Smooth muscle cell of the brain vasculature (primary cell): ENCODE measurements around the gene DENND6A.
"Not testable (repeated sequence)": the region's sequence is repeated elsewhere in the genome, so short reads cannot be mapped to it uniquely, and the experiment has no call there.

Experiments used
- DNase-seq: peaks from one replicate; pipeline ENCODE4 v3.0.0-alpha.2; 2012; ENCODE audit warnings: low read depth, low spot score

DENND6A gene

DNA sequence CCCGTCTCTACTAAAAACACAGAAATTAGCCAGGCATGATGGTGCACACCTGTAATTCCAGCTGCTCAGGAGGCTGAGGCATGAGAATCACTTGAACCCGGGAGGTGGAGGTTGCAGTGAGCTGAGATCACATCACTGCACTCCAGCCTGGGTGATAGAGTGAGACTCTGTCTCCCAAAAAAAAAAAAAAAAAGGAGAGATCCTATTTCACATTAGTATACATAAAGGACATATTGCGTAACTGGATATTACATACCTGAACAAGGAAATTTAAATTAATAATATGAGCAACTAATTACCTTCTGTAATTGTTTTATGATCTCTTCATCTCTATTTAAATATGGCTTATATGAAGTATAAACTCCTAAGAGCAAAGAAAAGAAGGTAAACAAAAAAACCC, 58.6 kb downstream of the DENND6A start:
- not testable (repeated sequence) for DNase-seq

DNA sequence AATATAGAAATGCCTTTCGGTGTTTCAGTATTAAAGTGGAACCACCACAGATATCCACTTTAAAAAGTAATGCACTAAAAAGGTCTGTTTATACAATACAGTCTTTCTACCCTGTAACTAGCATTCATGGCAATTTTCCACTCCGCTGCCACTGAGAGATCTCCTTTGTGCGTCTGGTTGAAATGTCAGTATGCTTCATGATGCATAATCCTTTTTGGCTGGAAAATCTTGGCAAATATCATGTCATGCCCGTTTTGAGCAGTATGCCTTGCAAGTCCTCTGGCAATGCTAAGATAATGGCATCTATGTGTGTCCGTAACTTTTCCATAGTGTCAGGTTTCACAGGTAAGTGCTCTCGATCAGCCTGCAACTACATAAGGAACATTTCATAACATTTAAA, 64.9 kb downstream of the DENND6A start:
- no peak for DNase-seq

DNA sequence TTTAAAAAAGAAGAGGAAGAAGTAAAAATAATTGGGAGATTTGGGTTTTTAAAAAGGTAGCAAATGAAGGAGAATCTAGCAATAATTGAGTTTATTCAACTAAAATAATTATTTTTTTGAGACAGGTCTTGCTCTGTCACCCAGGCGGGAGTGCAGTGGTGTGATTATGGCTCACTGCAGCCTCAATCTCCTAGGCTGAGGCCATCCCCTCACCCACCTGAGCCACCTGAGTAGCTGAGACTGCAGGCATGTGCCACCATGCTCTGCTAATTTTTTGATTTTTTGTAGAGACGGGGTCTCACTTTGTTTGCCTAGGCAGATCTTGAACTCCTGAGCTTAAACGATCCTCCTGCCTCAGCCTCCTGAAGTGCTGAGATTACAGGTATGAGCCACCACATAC, 68.1 kb downstream of the DENND6A start:
- no peak for DNase-seq

DNA sequence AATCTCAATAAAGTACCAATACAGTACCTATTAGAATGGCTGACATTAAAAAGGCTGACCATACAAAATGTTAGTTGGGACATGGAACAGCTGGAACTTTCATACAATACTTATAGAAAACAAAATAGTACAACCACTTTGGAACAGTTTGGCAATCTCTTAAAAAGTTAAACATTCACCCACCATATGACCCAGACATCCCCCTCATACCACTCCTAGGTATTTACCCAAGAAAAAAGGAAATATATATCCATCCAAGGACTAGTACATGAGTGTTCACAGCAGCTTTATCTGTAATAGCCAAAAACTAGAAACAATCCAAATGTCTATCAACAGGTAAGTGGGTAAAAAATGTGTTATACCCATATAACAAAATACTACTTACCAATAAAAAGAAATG, 70.5 kb downstream of the DENND6A start:
- no peak for DNase-seq

DNA sequence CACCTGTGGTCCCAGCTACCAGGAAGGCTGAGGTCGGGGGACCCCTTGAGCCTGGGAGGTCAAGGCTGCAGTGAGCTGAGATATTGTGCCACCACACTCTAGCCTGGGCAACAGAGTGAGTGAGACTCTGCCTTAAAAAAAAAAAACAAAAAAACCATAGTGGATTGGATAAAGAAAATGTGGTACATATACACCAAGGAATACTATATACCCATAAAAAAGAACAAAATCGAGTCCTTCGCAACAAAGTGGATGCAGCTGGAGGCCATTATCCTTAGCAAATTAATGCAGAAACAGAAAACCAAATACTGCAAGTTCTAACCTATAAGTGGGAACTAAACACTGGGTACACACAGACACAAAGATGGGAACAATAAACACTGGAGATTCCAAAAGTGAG, 75.1 kb downstream of the DENND6A start:
- no peak for DNase-seq

DNA sequence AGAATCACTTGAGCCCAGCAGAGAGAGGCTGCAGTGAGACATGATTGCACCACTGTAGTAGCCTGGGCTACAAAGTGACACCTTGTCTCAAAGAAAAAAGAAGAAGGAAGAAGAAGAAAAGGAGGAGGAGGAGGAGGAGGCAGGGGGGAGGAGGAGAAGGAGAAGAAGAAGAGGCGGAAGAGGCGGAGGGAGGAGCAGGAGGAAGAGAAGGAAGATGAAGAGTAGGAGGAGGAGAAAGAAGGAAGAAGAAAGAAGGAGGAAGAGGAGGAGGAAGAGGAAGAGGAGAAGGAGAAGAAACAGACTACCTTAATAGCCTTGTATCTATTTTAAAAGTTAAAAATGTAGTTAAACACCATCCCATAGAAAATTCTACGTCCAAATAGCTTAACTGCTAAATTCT, 76.6 kb downstream of the DENND6A start:
- DNase-seq = no peak

DNA sequence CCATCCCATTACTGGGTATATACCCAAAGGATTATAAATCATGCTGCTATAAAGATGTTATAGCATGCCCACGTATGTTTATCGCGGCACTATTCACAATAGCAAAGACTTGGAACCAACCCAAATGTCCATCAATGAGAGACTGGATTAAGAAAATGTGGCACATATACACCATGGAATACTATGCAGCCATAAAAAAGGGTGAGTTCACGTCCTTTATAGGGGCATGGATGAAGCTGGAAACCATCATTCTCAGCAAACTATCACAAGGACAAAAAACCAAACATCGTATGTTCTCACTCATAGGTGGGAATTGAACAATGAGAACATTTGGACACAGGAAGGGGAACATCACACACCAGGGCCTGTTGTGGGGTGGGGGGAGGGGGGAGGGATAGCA, 81.0 kb downstream of the DENND6A start:
- not testable (repeated sequence) for DNase-seq

DNA sequence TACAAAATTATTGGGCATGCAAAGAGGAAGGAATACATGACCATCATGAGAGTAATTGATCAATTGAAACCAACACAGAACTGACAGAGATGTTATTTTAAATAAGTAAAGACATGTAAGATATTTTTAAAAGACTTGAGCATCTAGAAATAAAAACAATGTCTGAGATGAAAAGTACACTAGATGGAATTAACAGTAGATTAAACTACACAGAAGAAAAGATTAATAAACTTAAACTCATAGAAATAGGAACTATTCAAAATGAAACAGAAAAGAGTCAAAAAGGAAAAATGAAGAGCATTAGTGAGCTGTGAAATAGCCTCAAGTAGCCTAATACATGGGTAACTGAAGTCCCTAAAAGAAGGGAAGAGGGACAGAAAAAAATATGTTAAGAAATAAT, 87.2 kb downstream of the DENND6A start:
- no peak for DNase-seq

DNA sequence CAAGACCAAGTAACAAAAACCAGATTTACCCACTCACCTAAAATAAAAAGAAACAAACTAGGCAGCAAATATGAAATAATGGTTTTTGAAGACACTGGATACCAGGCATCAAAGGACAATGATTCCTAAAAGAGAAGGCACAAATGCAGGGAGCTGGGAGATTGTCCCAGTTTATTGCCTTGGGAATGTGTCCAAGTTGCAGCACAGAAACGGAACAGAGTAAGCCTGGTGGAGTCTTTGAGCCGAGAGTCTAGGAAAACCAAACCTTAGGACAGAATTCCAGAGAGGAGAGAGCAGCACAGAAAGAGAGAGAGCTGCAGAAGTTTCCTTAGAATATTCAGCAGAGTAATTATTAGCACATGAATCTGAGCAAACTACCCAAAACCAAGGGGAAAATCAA, 87.9 kb downstream of the DENND6A start:
- DNase-seq = no peak

DNA sequence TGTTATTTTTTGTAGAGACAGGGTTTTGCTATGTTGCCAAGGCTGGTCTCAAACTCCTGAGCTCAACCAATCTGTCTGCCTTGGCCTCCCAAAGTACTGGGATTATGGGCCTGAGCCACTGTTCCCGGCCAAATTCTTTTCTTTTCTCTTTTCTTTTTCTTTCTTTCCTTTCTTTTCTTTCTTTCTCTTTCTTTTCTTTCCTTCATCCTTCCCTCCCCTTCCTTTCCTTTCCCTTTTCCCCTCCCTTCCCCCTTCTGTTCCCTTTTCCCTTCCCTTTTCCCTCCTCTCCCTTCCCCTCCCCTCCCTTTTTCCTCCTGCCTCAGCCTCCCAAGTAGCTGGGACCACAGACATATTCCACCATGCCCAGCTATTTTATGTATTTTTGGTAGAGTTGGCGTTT, 92.7 kb downstream of the DENND6A start:
- DNase-seq = no peak

DNA sequence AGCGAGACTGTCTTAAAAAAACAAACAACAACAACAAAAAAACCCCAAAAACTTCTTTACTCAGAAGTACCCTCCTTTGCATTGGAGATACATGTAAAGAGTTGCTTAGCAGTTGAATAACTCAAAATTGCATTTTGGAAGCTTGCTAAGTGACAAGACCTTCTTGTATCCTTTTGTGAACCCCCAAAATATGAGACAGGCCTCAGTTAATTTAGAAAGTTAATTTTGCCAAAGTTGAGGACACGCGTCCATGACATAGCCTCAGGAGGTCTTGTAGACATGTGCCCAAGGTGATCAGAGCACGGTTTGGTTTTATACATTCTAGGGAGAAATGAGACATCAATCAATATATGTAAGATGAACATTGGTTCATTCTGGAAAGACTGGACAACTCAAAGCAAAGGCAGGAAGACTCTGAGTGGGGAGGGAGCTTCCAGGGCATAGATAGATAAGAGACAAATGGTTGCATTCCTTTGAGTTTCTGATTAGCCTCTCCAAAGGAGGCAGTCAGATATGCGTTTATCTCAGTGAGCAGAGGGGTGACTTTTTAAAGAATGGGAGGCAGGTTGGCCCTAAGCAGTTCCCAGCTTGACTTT, 94.0 kb downstream of the DENND6A start:
- DNase-seq = no peak

DNA sequence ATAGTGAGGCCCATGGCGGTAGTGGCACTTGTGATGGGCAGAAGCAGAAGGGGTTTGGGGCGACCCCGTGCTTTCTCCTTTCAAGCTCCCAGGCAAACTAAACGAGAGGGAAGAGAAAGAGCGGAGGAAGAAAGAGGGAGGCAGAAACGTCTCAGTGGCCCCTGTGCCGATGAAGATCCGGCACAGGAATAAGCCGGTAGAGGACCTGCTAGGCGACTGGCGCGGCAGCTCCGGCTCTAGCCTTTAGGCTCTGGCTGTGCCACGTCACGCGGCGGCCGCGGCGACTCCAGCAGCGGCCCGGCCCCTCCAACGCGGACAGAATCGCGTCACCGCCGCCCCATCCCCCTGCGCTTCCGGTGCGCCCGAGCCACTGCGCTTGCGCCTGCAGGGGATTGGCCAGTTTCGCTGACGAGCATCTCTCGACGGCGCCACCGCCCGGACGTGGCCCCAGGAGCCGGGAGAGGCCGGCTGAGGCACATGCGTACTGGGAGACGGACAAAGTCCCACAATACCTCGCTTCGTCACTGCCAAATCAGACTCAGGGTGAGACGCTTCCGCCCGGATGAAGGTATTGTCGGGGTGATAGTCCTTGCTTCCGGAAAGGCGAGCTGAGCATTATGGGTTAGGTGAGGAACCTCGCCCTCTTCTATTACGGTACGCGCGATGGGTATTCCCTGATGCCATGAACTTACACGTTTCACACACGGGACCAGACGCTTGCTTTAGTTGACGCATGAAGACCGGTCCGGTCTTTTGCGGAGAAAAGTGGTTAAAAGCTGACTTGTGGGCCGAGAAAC, 95.6 kb downstream of the DENND6A start, which contains the start of gene ARF4:
Gene ARF4 (minus strand): TSS at position 218 of the 797 bp plus-strand sequence. CDS start 204 bp downstream, at position 14.
- peak; percentile 99 for DNase-seq

DNA sequence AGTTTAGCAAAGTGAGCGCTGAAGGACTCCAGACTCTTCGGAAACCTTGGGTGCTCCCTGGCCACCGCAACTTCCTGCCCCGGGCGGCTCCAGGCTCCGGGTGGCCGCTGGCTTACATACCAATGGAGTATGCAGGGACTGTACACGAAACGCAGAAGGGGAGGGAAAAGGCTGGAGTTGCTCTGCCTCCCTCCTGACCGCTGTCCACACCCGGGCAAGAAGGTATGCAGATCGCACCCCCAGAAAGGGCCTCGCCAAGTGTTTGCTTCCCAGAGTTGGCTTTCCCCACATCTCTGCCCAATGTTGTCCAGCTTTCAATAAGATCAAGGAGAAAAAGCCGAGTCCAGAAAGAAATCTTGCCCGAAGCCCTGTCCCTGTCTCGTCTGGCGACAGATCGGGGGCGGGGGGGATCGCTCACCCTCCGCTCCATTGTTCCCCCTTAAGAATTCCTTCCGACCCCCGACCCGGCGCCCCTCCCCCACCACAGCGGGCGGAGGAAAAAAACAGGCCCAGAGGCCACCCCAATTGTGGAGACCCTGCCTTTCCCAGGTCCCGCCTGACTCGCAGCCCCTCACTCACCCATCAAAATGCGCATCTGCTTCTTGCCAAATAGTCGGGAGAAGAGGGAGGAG, 96.3 kb downstream of the DENND6A start:
- DNase-seq = peak; percentile 57

DNA sequence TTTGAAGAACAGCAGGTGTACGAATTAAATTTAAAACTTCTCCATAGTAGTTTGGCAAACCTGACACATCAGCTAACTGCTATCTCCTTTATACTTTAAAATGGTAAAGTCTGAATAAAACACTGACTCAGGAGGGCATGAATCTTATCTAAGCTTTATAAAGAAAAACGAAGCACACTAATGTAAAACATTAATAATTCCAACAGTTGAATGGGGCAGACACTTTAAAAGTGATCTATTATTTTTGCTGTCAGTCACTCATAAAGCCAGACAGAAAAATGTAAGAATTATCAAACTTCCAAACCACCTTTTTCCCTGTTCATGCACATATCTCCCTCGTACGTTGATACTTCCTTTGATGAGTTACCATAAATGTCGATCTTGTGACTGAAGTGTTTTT, 98.3 kb downstream of the DENND6A start:
- no peak for DNase-seq

DNA sequence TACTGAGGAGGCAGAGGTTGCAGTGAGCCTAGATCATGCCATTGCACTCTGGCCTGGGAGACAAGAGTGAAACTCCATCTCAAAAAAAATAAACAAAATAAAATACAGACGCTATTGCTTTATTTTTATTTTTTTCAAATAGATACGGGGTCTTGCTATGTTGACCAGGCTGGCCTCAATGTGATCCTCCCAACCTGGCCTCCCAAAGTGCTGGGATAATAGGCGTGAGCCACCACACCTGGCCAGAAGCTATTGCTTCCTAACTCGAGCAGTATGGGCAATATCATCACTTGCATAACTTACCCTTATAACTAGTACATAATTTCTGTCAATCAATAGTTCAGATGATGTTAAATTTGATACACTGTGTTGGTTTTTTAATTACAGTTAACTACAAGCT, 98.7 kb downstream of the DENND6A start:
- no peak for DNase-seq

DNA sequence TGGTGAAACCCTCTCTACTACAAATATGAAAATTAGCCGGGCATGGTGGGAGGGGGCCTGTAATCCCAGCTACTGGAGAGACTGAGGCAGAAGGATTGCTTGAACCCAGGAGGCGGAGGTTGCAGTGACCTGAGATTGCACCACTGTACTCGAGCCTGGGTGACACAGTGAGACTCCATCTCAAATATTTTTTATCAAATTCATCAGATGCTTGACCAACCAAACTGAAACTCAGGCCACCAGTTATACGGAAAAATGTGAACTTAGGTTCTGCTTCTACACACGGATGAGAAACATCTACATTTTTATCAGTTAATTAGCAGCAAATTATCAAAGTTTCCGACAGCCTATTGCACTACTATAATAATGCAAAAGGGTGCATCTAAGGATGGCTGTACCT, 100.6 kb downstream of the DENND6A start:
- DNase-seq = no peak

DNA sequence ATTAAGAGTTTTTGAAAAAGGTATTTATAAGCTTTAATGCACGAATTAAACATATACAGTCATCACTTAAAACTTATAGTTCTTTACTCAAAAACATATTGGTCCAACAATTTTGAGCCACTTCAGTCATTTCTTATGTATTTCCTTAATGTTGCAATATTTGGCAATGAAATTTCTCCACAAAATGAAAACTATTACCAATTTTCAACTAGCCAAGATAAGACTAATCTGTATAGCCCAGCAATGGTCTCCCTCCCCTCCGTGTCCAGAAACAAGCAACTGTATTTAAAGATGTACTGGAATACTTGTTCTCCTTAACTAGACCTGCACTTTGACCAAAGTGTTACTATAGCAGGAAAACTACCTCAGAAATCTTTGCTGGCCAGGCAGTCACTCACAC, 105.0 kb downstream of the DENND6A start:
- no peak for DNase-seq

DNA sequence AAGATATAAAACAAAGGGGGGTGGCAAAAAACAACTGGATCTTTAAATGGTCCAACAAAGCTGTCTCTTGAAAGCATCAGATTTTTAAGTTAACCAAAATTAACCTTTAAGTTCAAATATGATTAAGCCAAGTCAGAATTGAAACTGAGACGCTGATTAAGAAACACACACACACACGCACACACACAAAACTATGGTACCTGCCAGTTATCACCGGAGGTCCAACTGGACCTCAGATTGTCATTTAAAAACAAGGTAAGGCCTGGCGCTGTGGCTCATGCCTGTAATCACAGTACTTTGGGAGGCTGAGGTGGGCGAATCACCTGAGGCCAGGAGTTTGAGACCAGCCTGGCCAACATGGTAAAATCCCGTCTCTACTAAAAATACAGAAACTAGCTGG, 106.1 kb downstream of the DENND6A start:
- no peak for DNase-seq

DNA sequence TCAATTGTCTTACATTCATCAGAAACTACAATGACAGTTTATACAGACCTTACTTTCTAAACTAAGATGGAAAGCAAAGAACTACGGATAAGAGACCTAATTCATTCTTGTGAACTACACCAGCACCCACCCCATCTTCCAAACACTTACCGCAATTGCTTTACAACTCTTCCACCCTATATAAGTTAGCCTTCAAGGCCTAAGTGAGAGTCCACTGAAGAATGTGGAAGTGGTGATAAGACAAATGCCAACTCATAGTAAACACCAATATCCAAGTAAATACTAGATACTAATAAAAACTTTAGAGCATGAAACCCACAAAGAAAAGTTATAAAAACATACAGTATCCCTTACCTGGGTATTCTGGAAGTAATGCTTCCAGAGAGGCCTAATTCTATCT, 109.3 kb downstream of the DENND6A start:
- no peak for DNase-seq

DNA sequence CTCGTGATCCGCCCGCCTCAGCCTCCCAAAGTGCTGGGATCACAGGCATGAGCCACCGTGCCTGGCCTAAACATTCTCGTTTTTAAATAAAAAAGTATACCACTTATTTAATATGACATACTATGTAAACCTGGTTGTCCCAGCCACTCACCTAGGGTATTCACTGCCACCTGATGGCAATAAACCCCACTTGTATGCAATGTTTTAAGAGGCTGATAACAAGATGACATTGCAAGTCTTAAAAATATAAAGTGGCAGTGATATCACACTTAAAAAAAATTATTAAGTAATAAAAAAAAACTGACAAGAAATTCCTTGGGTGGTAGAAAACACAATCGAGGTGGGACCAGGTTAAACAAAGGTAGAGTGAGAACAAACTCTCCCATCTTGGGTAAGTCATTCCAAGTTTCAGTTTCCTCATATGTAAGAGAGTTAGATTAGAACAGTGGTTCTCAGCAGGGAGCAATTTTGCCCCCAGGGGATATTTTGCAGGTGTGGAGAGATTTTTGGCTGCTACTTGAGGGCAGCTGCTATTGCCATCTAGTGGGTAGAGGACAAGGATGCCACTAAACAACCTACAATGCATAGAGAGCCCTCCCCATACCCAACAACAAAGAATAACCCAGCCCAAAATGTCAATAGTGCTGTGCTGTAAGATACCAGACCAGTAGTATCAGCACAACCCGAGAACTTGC, 110.3 kb downstream of the DENND6A start:
- no peak for DNase-seq

DNA sequence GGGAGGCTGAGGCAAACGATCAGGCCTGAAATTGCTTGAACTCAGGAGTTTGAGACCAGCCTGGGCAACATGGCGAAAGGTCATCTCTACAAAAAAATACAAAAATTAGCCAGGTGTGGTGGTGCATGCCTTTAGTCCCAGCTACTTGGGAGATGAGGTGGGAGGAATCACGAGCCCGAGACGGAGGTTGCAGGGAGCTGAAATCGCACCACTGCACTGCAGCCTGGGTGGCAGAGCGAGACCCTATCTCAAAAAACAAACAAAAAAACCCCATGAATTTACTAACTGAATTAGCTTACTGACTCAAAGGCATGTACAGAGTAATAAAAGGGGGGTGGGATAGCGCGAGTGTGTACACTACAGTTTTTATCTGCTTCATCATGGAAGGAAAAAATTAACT, 115.1 kb downstream of the DENND6A start:
- no peak for DNase-seq

DNA sequence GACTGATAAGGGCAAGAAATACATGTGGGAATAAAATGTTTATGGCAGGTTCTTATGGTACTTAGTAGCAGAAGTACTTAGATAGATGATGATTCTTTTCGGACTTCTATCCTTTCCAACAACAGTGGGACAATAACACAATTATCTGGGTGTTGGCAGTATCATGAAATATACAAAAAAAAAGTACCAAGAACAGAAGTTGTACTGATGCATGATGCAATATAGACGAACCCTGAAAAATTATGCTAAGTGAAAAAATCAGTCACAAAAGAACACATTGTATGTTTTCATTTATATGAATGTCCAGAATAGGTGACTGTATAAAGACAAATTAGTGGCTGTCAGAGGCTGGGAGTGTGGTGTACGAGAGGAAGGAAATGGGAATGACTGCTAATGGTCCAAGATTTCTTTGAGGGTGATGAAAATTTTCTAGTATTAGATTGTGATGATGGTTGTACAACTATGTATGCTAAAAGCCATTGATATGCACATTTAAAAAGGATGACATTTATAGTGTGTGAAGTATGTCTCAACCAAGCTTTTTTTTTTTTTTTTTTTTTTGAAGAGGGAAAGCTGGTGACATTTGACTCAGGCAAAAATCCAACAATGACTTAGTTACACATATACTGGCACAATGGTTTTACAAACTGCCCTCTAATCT, 116.8 kb downstream of the DENND6A start:
- DNase-seq = no peak
